GM18526 (cell line): Measurements from ENCODE around the gene SLC13A5.

Experiments used
- POLR2A ChIP-seq: IDR thresholded peaks from 3 replicates; pipeline ENCODE4 v1.6.1; 2011; ENCODE audit not compliant: insufficient read length; ENCODE audit errors: extremely low read depth

Gene SLC13A5

DNA sequence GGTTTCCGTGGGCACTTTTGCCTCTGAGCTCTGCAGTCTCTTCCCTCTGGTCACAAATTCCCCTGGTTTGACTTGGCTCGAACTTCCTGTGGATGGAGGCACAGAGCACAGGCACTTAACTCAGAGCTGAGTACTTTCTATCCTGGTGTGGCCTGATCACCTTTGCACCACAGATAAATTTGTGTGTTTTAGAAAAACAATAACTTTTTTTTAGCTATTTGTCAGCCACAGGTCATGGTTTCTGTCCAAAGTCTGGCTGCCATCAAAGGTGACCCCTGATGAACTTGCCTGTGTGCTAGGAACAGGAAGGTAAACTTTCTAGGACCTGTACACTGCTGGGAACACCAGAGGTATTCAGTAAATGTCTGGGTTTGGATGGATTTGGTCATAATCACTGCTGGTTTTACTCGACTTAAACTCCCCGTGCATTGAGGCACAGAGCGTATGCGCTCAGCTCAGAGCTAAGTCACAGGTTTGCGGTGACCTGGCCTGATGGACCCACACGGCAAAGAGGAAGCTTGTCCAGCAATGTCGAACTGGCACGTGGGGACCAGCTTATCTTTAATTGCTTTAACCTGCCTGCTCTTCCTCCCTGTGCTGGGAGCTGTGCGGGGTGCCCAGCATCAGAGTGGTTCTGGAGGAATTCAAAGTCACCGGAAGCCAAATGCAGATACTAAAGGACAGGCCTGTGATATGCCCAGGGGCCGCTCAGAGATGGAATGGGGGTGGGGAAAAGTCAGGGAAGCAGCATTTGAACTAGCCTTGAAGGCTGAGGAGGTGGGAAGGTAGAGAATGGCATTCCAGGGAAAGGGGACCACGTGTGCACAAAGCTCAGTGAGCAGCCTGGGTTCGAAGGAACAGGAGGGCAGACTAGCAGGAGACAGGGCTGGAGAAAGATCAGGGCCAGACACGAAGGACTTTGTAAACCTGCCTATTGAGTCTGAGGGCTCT is 12.9 kb downstream of the SLC13A5 start:
- TF ChIP-seq POLR2A: no peak

DNA sequence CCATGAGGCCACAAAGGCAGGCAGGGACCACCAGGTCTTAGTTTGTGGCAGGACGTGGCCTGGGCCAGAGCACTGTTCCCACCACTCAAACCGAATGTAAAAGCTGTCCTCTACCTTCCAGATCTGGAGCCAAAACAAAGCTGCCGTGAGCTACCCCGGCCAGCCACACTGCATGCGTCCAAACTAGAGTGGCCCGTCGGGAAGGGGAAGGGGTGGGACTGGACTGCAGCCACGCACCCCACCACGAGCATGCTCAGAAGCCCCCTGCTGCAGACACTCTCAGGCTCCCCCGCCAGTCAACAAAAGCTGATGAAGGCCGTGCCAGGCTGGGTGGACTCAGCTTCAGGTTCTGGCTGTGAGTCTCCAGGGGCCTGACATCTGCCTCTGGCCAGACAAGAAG is 15.2 kb downstream of the SLC13A5 start:
- TF ChIP-seq POLR2A: no peak

DNA sequence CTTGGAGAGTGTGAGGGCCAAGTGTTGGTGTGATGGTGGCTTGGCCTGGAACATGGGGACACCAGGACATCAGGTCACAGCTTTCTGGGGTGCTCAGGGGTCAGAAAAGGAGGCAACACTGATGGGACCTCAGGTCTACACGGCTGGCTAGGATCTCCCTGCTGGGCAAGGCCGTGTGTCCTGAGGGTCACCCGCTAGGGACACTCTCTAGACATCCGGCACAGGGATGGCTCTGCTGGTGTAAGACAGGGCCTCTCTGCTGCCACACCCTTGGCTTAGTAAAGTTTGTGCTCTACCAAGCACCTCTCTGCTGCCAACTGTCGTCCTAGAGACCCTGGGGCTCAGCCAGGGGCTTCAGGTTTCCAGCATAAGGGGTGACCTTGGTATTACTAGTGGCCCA is 16.3 kb downstream of the SLC13A5 start:
- TF ChIP-seq POLR2A: no peak

DNA sequence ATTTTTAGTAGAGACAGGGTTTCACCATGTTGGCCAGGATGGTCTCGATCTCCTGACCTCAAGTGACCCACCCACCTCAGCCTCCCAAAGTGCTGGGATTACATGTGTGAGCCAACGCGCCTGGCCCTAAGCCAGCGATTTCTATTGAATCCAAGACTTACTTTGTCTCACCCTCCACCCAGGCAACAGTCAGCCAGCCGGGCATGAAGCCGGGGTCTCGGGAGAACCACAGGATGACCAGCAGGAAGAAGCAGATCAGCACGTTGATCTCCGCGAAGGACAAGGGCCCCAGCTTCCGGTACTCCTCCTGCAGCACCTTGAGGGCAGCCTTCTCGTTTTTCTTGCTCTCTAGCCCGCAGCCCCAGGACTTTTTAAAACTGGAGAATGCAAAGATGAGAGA is 17.6 kb downstream of the SLC13A5 start:
- TF ChIP-seq POLR2A: no peak

DNA sequence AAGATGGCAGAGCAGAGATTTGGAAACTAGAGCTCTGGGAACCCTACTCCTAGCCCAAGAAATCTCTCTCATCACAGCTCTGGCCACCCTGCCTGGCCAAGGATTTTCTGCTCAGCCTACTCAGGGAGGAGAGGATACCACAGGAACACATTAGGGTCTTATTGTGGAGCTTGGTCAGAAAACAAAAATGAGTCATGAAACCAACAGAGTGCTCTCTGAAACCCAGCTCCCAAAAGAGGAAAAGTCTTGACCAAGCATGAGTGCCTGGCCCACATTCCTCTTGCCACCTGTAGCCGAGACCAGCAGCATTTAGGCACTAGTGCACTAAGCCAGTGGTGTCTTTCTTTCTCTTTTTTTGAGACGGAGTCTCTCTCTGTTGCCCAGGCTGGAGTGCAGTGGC is 18.1 kb downstream of the SLC13A5 start:
- TF ChIP-seq POLR2A: no peak

DNA sequence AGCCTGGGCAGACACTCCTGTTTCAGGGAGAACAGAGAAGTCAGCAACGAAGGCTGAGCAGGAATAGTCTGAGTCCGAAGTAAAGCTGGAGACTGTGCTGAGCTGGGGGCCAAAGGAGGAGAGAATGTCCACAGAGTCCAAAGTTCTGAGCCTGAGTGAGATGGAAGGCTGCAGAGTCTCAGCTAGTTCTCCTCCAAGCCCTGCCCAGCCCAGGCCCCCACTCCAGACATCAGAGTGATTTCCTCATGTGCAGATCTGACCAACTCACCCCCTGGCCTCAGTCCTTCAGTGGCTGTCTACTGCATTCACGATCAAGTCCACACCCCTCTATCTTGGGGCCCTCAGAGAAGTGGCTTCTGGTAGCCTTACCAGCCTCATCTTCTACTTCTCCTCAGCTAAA is 21.6 kb downstream of the SLC13A5 start:
- no peak for TF ChIP-seq POLR2A

DNA sequence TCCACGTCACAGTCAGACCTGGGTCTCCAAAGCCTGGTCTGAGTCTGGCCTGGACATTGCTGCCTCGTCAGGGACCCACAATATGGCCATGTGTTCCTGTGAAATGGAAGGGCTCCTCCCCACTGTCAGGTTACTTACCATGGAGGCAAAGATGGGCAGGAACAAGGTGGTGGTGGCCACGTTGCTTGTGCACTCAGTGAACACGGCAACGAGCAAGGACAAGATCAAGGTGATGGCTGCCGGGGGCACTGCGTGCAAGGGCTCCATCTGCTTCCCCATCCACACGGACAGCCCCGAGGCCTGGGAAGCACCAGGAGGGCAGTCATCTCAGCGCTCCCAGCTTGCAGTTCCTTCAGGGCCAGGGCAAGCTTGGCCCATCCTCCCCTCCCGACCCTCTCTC is 22.5 kb downstream of the SLC13A5 start:
- no peak for TF ChIP-seq POLR2A

DNA sequence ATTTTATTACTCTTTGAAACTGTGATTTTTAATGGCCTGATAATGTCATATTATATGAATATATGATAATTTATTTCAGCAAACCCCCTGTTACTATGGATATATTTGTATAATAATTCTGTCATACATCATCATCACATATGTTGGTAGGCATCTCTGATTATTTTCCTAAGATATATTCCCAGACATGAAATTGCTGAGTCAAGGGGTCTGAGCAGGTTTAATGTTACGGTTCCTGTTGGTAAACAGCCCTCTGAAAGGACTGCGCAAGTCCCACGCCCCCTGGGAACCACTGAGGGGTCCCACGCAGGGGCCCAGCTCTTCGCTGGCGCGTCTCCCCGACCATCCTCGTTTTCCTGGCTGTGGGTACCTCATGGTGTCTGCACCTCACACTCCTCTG is 24.2 kb downstream of the SLC13A5 start:
- TF ChIP-seq POLR2A: no peak

DNA sequence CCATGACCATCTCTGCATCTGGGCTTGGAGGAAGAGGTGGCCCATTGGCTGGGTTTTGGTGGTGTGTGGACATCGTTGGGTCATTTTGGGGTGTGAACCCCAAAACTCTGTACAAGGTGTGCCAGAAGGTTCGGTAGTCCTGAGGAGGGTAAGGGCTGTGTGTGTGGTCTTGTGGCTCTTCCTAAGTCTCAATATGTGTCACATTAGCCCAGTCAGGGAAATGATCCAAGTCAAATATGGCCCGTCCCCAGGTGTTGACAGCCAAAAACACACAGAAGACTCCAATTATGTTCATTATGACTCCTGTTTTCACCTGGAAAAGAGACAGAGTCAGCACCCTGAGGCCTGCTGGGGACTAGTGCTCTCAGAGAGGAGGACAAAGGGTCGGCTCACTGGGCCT is 27.1 kb downstream of the SLC13A5 start:
- TF ChIP-seq POLR2A: no peak

DNA sequence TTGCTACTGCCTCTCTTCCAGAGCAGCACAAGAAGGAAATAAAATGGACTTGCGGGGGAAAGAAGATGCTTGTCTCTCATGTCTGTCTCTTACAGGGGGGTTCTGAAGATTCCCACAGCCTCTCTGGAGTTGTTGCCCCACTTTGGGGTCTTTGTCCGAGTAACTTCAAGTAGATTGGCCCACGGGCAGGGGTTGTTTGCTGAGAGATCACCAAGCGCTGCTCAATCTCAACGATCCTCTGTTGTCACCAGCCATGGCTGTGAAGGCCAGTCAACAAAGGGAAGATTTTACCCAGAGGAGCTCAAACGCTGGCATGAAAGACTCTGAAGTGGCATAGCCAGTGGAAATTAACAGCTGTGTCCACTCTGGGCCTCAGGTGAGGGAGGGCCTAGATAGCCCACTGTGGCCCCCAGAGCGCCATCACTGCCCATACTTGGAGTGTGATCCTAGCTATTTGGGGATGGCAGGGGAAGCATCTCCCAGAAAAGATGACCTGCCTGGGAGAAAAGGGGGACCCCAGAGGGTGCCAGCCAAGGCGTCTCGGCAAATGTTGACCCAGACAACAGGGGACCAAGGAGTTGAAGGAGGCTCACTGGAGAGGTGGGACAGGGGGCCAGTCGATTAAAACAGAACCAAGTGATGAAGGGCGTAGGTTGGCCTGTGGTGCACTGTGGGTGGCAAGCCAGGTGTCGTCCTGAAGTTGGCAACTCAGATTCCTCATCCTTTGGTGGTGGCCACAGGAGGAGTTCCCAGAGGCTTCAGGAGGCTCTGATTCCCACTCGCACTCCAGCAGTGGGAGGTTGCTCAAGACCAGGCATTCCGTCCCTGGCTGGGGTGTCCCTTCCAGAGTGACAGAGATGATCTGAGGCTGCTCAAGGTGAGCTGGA is 28.0 kb downstream of the SLC13A5 start:
- no peak for TF ChIP-seq POLR2A

DNA sequence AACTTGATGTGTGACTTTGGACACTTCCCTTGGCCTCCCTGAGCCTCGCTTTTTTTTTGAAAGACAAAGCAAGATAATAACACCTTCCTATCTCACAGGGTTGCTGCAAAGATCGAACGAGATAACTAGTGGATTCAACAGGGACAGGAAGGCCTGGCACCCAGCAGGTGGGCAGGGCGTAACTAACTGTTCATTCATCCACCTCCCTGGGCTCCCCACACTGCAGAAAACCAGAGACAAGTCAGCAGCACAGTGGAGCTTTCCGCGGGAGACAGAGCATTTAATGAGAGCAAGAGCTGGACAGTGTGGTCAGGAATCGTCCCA is 28.7 kb downstream of the SLC13A5 start:
- TF ChIP-seq POLR2A: no peak

DNA sequence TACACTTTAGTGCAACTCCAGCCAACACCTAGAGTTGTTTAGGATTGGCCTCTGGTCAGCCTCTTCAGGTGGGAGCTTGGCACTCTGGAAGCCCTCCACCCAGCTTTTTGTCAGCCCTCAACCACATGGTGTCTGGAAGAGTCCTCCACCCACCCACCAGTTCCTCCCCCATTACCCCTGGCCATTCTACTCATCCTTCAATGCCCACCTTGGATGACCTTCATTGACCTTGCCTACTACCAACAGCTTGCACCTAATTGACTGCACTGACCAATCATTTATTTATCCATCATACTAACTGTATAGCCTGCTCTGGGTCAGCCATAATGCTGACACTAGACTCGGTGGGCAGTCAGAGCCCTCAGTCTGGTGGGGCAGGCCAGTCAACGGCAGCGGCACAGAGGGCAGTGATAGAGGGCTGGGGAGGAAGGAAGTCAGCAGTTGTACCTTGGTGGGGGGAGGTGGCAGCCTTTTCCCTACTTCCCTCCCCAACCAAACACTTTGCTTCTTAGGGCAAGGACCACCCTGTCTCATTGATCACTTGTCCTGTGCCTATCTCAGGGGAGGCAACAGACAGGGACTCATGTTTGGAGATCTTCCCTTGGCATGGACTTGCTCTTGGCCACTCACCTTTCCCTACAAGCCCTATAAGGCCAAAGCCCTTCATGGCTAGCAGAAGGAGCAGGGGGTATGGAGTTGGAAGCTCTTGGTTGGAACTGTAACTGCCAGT is 29.3 kb downstream of the SLC13A5 start:
- no peak for TF ChIP-seq POLR2A

DNA sequence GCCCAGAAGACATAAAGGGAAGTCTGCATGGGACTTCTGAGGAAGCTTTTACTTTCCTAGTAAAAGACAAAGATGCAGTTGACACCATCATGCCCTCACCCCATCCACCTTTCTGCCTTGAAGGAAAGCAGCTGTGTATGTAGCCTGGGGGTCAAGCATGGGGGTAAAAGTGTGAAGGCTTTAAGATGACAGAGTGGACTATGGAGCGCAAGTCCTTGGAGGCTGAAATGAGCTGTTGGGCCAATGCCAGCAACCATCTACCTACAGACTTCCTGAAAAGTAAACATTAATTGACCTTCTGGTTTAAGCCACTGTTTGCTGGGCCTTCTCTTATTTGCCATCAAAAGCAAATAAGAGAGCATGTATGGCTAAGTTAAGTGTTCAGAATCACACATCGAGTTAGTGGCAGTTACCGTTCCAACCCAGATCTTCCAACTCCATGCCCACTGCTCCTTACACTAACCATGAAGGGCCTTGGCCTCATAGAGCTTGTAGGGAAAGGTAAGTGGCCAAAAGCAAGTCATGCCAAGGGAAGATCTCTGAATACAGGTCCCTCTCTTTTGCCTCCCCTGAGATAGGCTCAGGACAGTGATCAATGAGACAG is 30.0 kb downstream of the SLC13A5 start:
- TF ChIP-seq POLR2A: no peak

DNA sequence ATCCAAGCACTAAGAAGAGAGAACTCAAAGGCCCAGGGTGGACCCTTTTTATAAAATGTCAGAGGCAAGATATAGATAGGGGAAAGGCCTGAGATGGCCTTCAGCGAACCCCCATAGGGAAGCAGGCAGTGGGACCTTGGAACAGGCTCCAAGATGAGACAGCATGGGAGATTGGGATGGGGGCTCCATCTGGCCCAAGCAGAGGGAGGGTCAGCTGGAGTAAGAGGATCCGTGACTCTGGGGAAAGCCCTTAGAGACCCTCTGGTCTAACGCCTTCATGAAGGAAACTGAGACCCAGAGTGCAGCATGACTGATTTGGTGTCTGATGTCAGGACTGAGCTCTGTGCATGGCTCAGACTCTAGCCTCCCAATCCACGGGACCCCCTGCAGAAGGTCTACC is 30.8 kb downstream of the SLC13A5 start:
- TF ChIP-seq POLR2A: no peak

DNA sequence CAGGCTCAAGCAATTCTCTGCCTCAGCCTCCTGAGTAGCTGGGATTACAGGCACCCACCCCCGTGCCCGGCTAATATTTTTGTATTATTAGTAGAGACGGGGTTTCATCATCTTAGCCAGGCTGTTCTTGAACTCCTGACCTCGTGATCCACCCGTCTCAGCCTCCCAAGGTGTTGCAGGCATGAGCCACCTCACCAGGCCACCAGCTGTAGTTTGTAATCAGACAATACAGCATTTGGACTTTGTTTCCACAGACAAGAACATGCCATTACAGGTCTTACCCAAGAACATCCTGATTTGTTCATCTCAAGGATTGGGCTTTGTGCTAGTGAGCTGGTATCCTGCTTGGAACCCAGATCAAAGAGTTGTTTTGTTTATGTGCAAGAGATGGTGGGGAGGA is 31.5 kb downstream of the SLC13A5 start:
- TF ChIP-seq POLR2A: no peak
